Spleen (tissue), 7 donors: Measurements from ENCODE around the gene POU3F4.

Experiments used
- CTCF ChIP-seq, 11 experiments: fragments of 200-600 bp in 7 of 11; fragments of 450-650 bp in 4 of 11; sonication (generic) in 4 of 11; IDR thresholded peaks in 8 of 11; conservative IDR thresholded peaks in 3 of 11; 1 replicate in 7 of 11; 2 replicates in 4 of 11; pipeline versions ENCODE4 v1.4.0 to v1.8.0; 2016 to 2021; ENCODE audit warnings: antibody characterized with exemption in 11 of 11, inconsistent platforms in 4 of 11, mild to moderate bottlenecking in 1 of 11
- POLR2A ChIP-seq, 3 donors: fragments of 450-650 bp; IDR thresholded peaks; one replicate each; pipeline ENCODE4 v1.5.1; 2017; ENCODE audit warnings: antibody characterized with exemption in 3 of 3, mild to moderate bottlenecking in 1 of 3
- POLR2AphosphoS5 ChIP-seq, 3 donors: sonication (generic); formaldehyde crosslinking; IDR thresholded peaks; one replicate each; pipeline ENCODE4 v1.5.1; 2017; ENCODE audit warnings: antibody characterized with exemption in 3 of 3
- donor health status: DM: no; HTN: no; CAD: no; lungs with moderate emphysema.
- donor health status: DM: no; HTN: no; CAD: no.
- donor health status: DM: no; HTN: no; CAD: no.

DNA sequence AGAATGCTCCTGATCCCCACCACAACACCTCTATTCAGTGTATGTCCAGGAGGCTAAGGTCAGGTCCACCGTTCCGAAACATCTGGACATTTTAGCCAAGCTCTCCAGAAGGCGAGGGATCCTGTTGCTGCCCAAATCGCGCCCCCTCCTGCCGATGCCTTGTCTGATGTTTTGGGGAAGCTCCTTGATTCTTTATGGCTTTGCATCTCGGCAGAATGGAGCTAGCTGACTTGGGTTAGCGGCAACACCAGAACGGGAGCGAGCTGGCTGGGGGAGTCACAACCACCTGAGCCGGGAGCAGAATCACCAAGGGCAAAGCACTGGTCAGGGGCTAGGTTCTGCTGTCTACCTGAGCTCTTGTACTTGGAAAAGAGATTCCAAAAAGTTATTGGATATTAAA lies 6.6 kb upstream of the POU3F4 start:
- no peak for TF ChIP-seq CTCF (IDR thresholded peaks at IDR 0.05 in 8 of 11, conservative IDR thresholded peaks at IDR 0.05 in 3 of 11)
- TF ChIP-seq POLR2A (IDR thresholded peaks at IDR 0.05) = no peak
- no peak for TF ChIP-seq POLR2AphosphoS5 (IDR thresholded peaks at IDR 0.05)
